Measurements from ENCODE around the gene BCL2L13.
"Not testable (repeated sequence)": the region's sequence is repeated elsewhere in the genome, so short reads cannot be mapped to it uniquely, and the experiment has no call there.

BCL2L13 gene

DNA sequence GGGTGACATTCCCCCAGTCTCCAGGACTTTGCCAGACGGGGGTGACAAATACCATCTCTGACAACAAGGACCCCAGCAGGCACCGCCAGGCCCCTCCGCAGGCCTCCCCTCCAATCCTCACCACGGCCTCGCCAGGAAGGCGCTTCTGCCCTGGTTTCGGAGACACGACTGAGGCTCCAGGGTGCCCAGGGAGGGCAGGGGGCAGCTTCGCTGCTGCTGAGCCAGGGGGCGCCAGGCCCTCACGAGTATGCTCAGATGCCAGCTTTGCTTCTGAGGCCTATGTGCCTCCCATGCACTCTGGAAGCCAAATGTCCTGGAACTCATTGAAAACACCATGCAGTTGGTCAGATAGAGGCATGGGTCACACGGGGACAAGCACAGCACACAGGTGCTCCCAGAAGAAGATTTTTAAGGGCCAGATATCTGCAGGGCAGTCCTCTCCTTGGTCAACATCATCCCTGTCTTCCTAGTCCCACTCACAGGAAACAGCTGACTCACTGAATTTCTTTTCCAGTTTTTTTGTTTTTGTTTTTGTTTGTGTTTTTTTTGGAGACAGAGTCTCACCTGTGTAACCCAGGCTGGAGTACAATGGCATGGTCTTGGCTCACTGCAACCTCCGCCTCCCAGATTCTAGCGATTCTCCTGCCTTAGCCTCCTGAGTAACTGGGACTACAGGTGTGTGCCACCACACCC lies 115.8 kb downstream of the BCL2L13 start:
- no peak for DNase-seq (ENCODE audit: low read depth)
- TF ChIP-seq, protein P1, sequence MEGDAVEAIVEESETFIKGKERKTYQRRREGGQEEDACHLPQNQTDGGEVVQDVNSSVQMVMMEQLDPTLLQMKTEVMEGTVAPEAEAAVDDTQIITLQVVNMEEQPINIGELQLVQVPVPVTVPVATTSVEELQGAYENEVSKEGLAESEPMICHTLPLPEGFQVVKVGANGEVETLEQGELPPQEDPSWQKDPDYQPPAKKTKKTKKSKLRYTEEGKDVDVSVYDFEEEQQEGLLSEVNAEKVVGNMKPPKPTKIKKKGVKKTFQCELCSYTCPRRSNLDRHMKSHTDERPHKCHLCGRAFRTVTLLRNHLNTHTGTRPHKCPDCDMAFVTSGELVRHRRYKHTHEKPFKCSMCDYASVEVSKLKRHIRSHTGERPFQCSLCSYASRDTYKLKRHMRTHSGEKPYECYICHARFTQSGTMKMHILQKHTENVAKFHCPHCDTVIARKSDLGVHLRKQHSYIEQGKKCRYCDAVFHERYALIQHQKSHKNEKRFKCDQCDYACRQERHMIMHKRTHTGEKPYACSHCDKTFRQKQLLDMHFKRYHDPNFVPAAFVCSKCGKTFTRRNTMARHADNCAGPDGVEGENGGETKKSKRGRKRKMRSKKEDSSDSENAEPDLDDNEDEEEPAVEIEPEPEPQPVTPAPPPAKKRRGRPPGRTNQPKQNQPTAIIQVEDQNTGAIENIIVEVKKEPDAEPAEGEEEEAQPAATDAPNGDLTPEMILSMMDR (IDR thresholded peaks at IDR 0.05; ENCODE audit: low read depth, low read length, missing control alignments) = peak; percentile 47
- no peak overlapping the region for H3K4me3 ChIP-seq (ENCODE audit: low read depth, low read length)

- TF ChIP-seq, protein P1 (IDR thresholded peaks at IDR 0.05; ENCODE audit: low read depth, low read length, missing control alignments) = no peak
- DNase-seq (ENCODE audit: low read depth) = no peak
- no peak overlapping the region for H3K4me3 ChIP-seq (ENCODE audit: low read depth, low read length)
These were observed 122.6 kb downstream of the BCL2L13 start for GRCh38 chr22:17761138-17761488.

- not testable (repeated sequence) for DNase-seq (ENCODE audit: low read depth); H3K4me3 ChIP-seq (ENCODE audit: low read depth, low read length)
These were observed 124.9 kb downstream of the BCL2L13 start for GRCh38 chr22:17763442-17763841.

- no peak for DNase-seq (ENCODE audit: low read depth)
- TF ChIP-seq, protein P1 (IDR thresholded peaks at IDR 0.05; ENCODE audit: low read depth, low read length, missing control alignments) = no peak
- H3K4me3 ChIP-seq (ENCODE audit: low read depth, low read length) = no peak overlapping the region
These were observed 125.5 kb downstream of the BCL2L13 start for GRCh38 chr22:17764036-17764435.

DNA sequence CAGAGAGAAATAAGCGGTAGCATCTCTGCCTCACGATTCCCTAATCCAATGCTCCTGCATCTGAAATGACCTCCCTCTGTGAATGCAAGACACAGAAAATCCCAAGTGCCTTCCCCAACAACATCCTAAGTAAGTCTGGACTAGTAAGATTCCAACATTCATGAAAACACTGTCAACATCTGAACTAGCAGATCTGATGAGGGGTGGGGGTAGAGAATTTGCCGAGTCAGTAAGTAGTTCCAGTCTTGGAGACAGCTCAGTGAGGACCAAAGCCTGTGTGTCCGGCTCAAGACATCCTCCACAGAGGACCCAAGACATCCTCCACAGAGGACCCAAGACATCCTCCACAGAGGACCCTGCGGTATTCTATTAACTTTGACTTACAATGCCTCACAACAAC lies 126.3 kb downstream of the BCL2L13 start:
- not testable (repeated sequence) for H3K4me3 ChIP-seq (ENCODE audit: low read depth, low read length); DNase-seq (ENCODE audit: low read depth)

DNA sequence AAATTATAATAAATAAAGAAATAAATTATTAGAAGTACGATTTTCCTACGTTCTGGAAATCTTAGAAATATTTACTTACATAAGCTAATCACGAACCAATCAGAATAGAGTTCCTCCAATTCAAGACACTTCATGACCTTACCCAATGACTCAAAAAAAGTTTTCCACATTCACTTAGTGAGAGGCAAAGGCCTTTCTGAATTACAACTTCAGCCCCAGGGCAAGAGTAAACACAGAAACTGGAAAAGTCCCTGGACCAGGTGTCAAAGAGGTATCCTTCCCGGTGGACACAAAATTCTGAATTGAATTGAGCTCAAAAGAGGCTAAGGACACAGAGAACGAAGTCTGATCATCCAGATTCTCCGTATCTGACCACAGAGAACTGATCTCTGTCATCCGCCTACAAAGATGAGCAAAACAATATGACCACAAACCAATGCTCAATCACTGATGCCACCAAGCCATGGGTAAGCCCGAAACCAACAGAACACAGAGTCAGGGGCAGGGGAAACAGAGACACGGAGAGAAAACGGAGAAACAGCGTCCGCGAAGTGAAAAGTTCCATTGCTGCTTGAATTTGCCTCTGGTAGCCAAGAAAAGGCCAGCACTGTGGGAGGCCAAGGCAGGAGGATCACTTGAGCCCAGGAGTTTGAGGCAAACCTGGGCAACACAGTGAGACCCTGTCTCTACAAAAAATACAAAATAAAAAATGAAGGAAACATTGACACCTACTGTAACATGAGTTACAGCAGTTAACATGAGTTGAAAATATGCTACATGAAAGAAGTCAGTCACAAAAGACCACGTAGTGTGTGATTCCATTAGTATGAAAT lies 128.9 kb downstream of the BCL2L13 start:
- TF ChIP-seq, protein P1 (IDR thresholded peaks at IDR 0.05; ENCODE audit: low read depth, low read length, missing control alignments) = no peak
- H3K4me3 ChIP-seq (ENCODE audit: low read depth, low read length) = no peak overlapping the region; the same call in 1 of the 2 replicates
- DNase-seq (ENCODE audit: low read depth) = peak; percentile 74

- TF ChIP-seq, protein P1 (IDR thresholded peaks at IDR 0.05; ENCODE audit: low read depth, low read length, missing control alignments) = no peak
- DNase-seq (ENCODE audit: low read depth) = no peak
- H3K4me3 ChIP-seq (ENCODE audit: low read depth, low read length) = no peak overlapping the region
These were observed 130.6 kb downstream of the BCL2L13 start for GRCh38 chr22:17769013-17769715.

Measured in GM12864 (cell line).